NT2/D1 (cell line): ENCODE measurements around the gene MECR.

Experiments used
- SUZ12 ChIP-seq: IDR thresholded peaks from 2 replicates; pipeline ENCODE4 v1.6.1; 2011; ENCODE audit not compliant: insufficient read length, insufficient read depth; ENCODE audit errors: extremely low read depth
- YY1 ChIP-seq: IDR thresholded peaks from 2 replicates; pipeline ENCODE4 v1.6.1; 2011; ENCODE audit not compliant: insufficient read length, insufficient read depth
- ZNF274 ChIP-seq: IDR thresholded peaks from 2 replicates; pipeline ENCODE4 v1.6.1; 2011; ENCODE audit warnings: mild to moderate bottlenecking, low read depth, low read length

DNA sequence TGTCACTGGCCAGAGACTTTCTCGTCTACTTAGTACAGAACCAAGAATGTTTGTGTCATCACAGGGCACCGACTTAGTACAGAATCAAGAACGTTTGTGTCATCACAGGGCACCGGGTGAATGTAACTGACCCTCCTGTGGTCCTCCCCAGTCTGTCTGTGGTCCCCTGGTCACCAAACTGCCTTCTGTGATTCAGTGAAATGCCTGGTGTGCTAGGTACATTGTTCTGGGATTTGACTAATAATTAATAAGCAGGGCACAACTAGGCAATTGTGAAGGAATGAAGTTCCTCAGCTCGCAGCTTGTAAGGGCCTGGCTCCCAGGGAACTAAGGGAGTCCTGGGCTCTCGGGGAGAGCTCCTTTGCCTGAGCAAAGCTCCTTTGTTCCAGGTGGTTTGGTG, 7.2 kb downstream of the MECR start:
- no peak for TF ChIP-seq ZNF274
- no peak for TF ChIP-seq YY1
- TF ChIP-seq SUZ12 = no peak
